KMS-11 (cell line): Measurements from ENCODE around the gene TM9SF1.

Experiments
- H2AFZ ChIP-seq: fragments of 200-600 bp; sonication (generic); 2 replicates; pipeline ENCODE4 v1.6.1; 2016; ENCODE audit warnings: antibody characterized with exemption, mixed run types, low read depth
- H3K27ac ChIP-seq: fragments of 200-600 bp; sonication (generic); 2 replicates; pipeline ENCODE4 v1.6.1; 2016; ENCODE audit warnings: mild to moderate bottlenecking, mixed run types
- H3K27me3 ChIP-seq: fragments of 200-600 bp; sonication (generic); 2 replicates; pipeline ENCODE4 v1.6.1; 2017; ENCODE audit warnings: mild to moderate bottlenecking, low read depth, mixed run types, moderate library complexity; ENCODE audit not compliant: insufficient read depth
- H3K36me3 ChIP-seq: fragments of 200-600 bp; sonication (generic); 2 replicates; pipeline ENCODE4 v1.6.1; 2017; ENCODE audit warnings: mild to moderate bottlenecking, mixed run types; ENCODE audit not compliant: insufficient read depth
- H3K4me1 ChIP-seq: fragments of 200-600 bp; sonication (generic); 2 replicates; pipeline ENCODE4 v1.6.1; 2016; ENCODE audit warnings: mild to moderate bottlenecking, low read depth, mixed run types; ENCODE audit not compliant: poor library complexity, severe bottlenecking
- H3K4me2 ChIP-seq: fragments of 200-600 bp; sonication (generic); 2 replicates; pipeline ENCODE4 v1.7.0; 2016; ENCODE audit warnings: mild to moderate bottlenecking, mixed run types
- H3K4me3 ChIP-seq: fragments of 200-600 bp; sonication (generic); IDR thresholded peaks from 2 replicates; pipeline ENCODE4 v1.6.1; 2017; ENCODE audit warnings: low read depth, low read length, mixed read lengths; ENCODE audit not compliant: insufficient read depth
- H3K79me2 ChIP-seq: fragments of 200-600 bp; sonication (generic); 2 replicates; pipeline ENCODE4 v1.6.1; 2016; ENCODE audit warnings: low read depth, mixed run types; ENCODE audit not compliant: insufficient read depth
- H3K9ac ChIP-seq: fragments of 200-600 bp; sonication (generic); 2 replicates; pipeline ENCODE4 v1.6.1; 2016; ENCODE audit warnings: mild to moderate bottlenecking, mixed run types
- H4K20me1 ChIP-seq: fragments of 200-600 bp; sonication (generic); 2 replicates; pipeline ENCODE4 v1.6.1; 2016; ENCODE audit warnings: mild to moderate bottlenecking, mixed run types; ENCODE audit not compliant: insufficient read depth
- CTCF ChIP-seq: fragments of 200-600 bp; sonication (generic); conservative IDR thresholded peaks from 2 replicates; pipeline ENCODE4 v1.6.1; 2017; ENCODE audit warnings: low read depth, mild to moderate bottlenecking, antibody characterized with exemption, low read length, moderate library complexity, mixed read lengths

The TM9SF1 gene

GRCh38 chr14:24190416-24190815, 4.8 kb downstream of the TM9SF1 start:
- peaks cover 7% of the 10 kb centered on the region; the same call in 1 of the 2 replicates for H3K79me2 ChIP-seq
- H3K27ac ChIP-seq: no peak overlapping the region
- no peak overlapping the region for H3K9ac ChIP-seq
- no peak overlapping the region for H3K4me3 ChIP-seq
- H3K4me2 ChIP-seq: no peak overlapping the region
- no peaks in the 10 kb centered on the region for H3K36me3 ChIP-seq
- H3K27me3 ChIP-seq: no peaks in the 10 kb centered on the region
- H4K20me1 ChIP-seq: no peaks in the 10 kb centered on the region
- H2AFZ ChIP-seq: no peak overlapping the region
- H3K4me1 ChIP-seq: peaks cover 23% of the 10 kb centered on the region
- no peak for TF ChIP-seq CTCF

- no peak overlapping the region for H2AFZ ChIP-seq
These were observed 5.8 kb downstream of the TM9SF1 start for GRCh38 chr14:24189460-24189859.

GRCh38 chr14:24189059-24189375, 6.2 kb downstream of the TM9SF1 start:
- Histone ChIP-seq H3K79me2 (peaks cover 7% of the 10 kb centered on the region; the same call in 1 of the 2 replicates), H3K27ac (no peak overlapping the region), H2AFZ (peak overlapping the region; percentile 36; the same call in 1 of the 2 replicates), H3K4me2 (peak overlapping the region; percentile 60), H3K4me3 (no peak overlapping the region), H3K36me3 (no peaks in the 10 kb centered on the region), H3K27me3 (no peaks in the 10 kb centered on the region), H4K20me1 (no peaks in the 10 kb centered on the region), H3K4me1 (peaks cover 15% of the 10 kb centered on the region), H3K9ac (no peak overlapping the region)
- TF ChIP-seq CTCF: no peak

More at GRCh38 chr14:24189460-24189859, 5.8 kb downstream of the TM9SF1 start:
- no peak overlapping the region for H3K9ac ChIP-seq
- no peak overlapping the region for H3K27ac ChIP-seq
- H3K4me1 ChIP-seq: peaks cover 20% of the 10 kb centered on the region
- H3K36me3 ChIP-seq: no peaks in the 10 kb centered on the region
- H3K27me3 ChIP-seq: no peaks in the 10 kb centered on the region
- TF ChIP-seq CTCF: no peak
- H4K20me1 ChIP-seq: no peaks in the 10 kb centered on the region
- peak overlapping the region; percentile 60 for H3K4me2 ChIP-seq
- H3K79me2 ChIP-seq: peaks cover 7% of the 10 kb centered on the region; the same call in 1 of the 2 replicates
- no peak overlapping the region for H3K4me3 ChIP-seq

GRCh38 chr14:24188251-24189058, 6.8 kb downstream of the TM9SF1 start, which contains the start of gene IPO4:
Gene IPO4, minus strand, starts transcription at chr14:24188816. Its CDS starts 29 bp downstream, at chr14:24188787.
- Histone ChIP-seq H3K36me3 (no peaks in the 10 kb centered on the region), H3K27ac (peak within 1 kb of the TSS; percentile 70)

More at GRCh38 chr14:24188251-24189058, 6.8 kb downstream of the TM9SF1 start, which contains the start of gene IPO4:
- Histone ChIP-seq H3K4me3 (no peak within 1 kb of the TSS), H3K9ac (peak within 1 kb of the TSS; percentile 67), H4K20me1 (no peaks in the 10 kb centered on the region), H3K79me2 (peaks cover 7% of the 10 kb centered on the region; the same call in 1 of the 2 replicates), H3K4me1 (peaks cover 14% of the 10 kb centered on the region), H3K27me3 (no peaks in the 10 kb centered on the region), H2AFZ (peak within 1 kb of the TSS; percentile 36; the same call in 1 of the 2 replicates), H3K4me2 (peak within 1 kb of the TSS; percentile 60)
- no peak for TF ChIP-seq CTCF
